ENCODE data around the gene IL11. TPM values are rescaled to one million over a fixed set of nuclear protein-coding genes. Genes with fewer than 3 reads are reported as not detected.

Gene IL11
- total and polyA plus RNA-seq, 2 of the 13 experiments (the other 11 are each of a cell fraction or from before 2014, with no cell fraction given): 2.5 to 2.9 TPM

GRCh38 chr19:55353356-55353802 lies 16.9 kb downstream of the IL11 start:
- 0 out of 2 replicates have a peak, but pooled peaks cover 4% of the 10 kb centered on the region for H4K20me1 ChIP-seq (ENCODE audit: insufficient read depth, low read length)
- no peak overlapping the region for H2AFZ ChIP-seq (ENCODE audit: low read length)
- in situ Hi-C loops (cut with HindIII; ENCODE audit: extremely low pct_ligation_motif_present, low pct_unique_long_range_greater_than_20kb) (no loop called here), intact Hi-C loops (cut with micrococcal nuclease; ENCODE audit: unreplicated experiment) (no loop called here)
- H3K9me3 ChIP-seq (ENCODE audit: low read length): no peaks in the 10 kb centered on the region
- H3K27me3 ChIP-seq (ENCODE audit: control insufficient read depth in 1 of 2, insufficient read depth in 2 of 2, low read length in 2 of 2): peaks cover 8 to 55% of the 10 kb centered on the region in 2 experiments; a peak in 4 of 5 replicates
- H3K27ac ChIP-seq (ENCODE audit: extremely low read length, insufficient read depth, low read length): no peak overlapping the region
- H3K9ac ChIP-seq (ENCODE audit: insufficient read depth, low read depth, low read length): 0 out of 2 replicates have a peak overlapping the region, but pooled peaks have one; percentile 29
- peaks cover 19% of the 10 kb centered on the region for H3K4me1 ChIP-seq (ENCODE audit: insufficient read depth, low read length)
- POLR2A ChIA-PET: interaction anchor here (1.8 kb wide), 1 partner anchor 14 kb away, joined by 4 read pairs; the partner anchor contains the start of gene KMT5C
- CTCF ChIA-PET (ENCODE audit: low intra/inter-chr PET ratio, low total read pairs): no interaction called here
- FAIRE-seq (no peak), DNase-seq (ENCODE audit: low spot score) (no peak), ATAC-seq (no peak)
- H3K4me3 ChIP-seq (replicated peaks in 1 of 3; ENCODE audit: insufficient read depth in 1 of 3, low read depth in 2 of 3, low read length in 3 of 3): peak overlapping the region; percentile 30 to 74 (median 65)
- H3K79me2 ChIP-seq (ENCODE audit: insufficient read depth, low read length): no peaks in the 10 kb centered on the region
- BruUV-seq (replicated peaks): no TSS peak
- H3K4me2 ChIP-seq (ENCODE audit: low read depth, low read length): peak overlapping the region; percentile 88
- WGBS (ENCODE audit: low lambda C conversion rate): 15% methylated on average over 15 of the region's 24 CpGs
- no peaks in the 10 kb centered on the region for H3K36me3 ChIP-seq (replicated peaks in 1 of 2; ENCODE audit: control insufficient read depth in 1 of 2, insufficient read depth in 2 of 2, low read length in 2 of 2)
- TF ChIP-seq SIN3B (IDR thresholded peaks at IDR 0.05; ENCODE audit: low read length): no peak
- no peak for TF ChIP-seq ZBTB3 (CRISPR knock-in tag; IDR thresholded peaks at IDR 0.05; ENCODE audit: borderline replicate concordance, low read depth)
- TF ChIP-seq GPN1 (CRISPR knock-in tag; IDR thresholded peaks at IDR 0.05; ENCODE audit: borderline replicate concordance): no peak
- no peak for TF ChIP-seq NFIB (CRISPR knock-in tag; IDR thresholded peaks at IDR 0.05; ENCODE audit: borderline replicate concordance)
- TF ChIP-seq ZNF841 (CRISPR knock-in tag; IDR thresholded peaks at IDR 0.05; ENCODE audit: borderline replicate concordance): no peak
- no peak for TF ChIP-seq ZNF670 (CRISPR knock-in tag; IDR thresholded peaks at IDR 0.05; ENCODE audit: borderline replicate concordance)
- no peak for TF ChIP-seq ZNF512 (CRISPR knock-in tag; IDR thresholded peaks at IDR 0.05)
- TF ChIP-seq ARID2 (CRISPR knock-in tag; IDR thresholded peaks at IDR 0.05; ENCODE audit: borderline replicate concordance): no peak
- TF ChIP-seq ZSCAN25 (CRISPR knock-in tag; IDR thresholded peaks at IDR 0.05): 0 out of 2 replicates have a peak, but pooled peaks have one; percentile 47
- TF ChIP-seq DZIP1 (CRISPR knock-in tag; IDR thresholded peaks at IDR 0.05): 0 out of 2 replicates have a peak, but pooled peaks have one; percentile 36
- no peak for TF ChIP-seq ZBED4 (CRISPR knock-in tag; IDR thresholded peaks at IDR 0.05; ENCODE audit: borderline replicate concordance)
- TF ChIP-seq NCOA5 (CRISPR knock-in tag; IDR thresholded peaks at IDR 0.05): no peak
- TF ChIP-seq AGO2 (optimal IDR thresholded peaks at IDR 0.05; ENCODE audit: low read depth, low read length): no peak
- no peak for TF ChIP-seq NCOA1 (CRISPR knock-in tag; IDR thresholded peaks at IDR 0.05)
- no peak for TF ChIP-seq ZNF616 (CRISPR knock-in tag; IDR thresholded peaks at IDR 0.05; ENCODE audit: low read depth)
- no peak for TF ChIP-seq ZNF331 (CRISPR knock-in tag; IDR thresholded peaks at IDR 0.05)
- no peak for TF ChIP-seq ATAD3A (CRISPR knock-in tag; IDR thresholded peaks at IDR 0.05)
